HG03457 (cell line): ENCODE measurements around the gene GALNT6.
"Not testable (repeated sequence)": the region's sequence is repeated elsewhere in the genome, so short reads cannot be mapped to it uniquely, and the experiment has no call there.

Experiments
- ATAC-seq: cut with Tn5 transposase; IDR thresholded peaks from one replicate; pipeline ENCODE4 v1.9.1; 2021; ENCODE audit warnings: moderate number of reproducible peaks; ENCODE audit not compliant: unreplicated experiment

The GALNT6 gene

DNA sequence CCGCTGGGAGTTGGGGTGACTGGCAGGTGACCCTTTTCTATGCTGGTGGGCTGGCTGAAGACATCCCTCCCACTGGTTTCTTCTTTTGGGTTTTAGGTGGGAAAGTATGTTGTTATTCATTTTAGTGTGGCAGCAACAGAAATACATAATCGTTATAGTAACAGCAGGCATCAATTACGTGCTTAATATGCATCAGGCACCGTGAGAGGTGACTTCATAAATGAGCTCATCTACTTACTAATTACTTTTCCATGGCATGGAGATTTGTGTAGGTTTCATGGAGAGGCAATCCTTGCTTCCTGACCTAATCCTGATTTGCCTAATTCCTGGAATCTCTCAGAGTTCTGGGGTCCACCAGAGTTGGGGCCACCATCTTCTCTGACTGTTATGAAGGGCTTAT is 31.4 kb downstream of the GALNT6 start:
- ATAC-seq = no peak

- ATAC-seq = no peak
Measured at GRCh38 chr12:51358496-51358895, 32.7 kb downstream of the GALNT6 start.

GRCh38 chr12:51357374-51358047 is 33.7 kb downstream of the GALNT6 start:
- ATAC-seq = no peak

- ATAC-seq = no peak
Measured at GRCh38 chr12:51351913-51352532, 39.2 kb downstream of the GALNT6 start.

DNA sequence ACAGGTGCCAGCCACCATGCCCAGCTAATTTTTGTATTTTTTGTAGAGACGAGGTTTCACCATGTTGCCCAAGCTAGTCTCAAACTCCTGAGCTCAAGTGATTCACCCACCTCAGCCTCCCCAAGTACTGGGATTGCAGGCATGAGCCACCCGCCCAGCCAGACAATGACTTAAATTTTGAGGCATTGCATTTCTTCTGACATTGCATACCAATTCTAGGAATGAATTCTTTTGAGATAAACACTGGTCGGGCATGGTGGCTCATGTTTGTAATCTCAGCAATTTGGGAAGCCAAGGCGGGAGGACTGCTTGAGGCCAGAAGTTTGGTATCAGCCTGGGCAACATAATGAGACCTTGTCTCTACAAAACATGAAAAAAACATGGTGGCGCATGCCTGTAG is 42.2 kb downstream of the GALNT6 start:
- ATAC-seq = no peak

DNA sequence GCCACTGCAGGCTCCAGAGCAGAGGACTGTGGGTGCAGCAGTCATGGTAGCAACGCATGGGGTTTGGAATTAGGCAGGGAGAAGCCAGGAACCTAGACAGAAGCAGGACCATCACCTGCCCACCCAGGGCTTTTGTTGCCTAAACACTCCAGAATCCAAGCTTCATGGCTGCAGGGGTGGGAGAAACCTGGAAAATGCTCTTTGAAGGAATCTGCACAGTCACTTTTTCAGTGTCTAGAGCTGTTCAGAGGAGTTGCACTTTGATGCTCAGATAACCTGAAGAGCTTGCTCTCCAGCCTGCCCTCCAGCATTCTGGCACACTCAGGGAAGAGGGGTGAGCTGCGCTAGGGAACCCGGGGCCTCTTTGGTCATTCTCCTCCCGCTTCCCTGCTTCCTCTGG is 43.1 kb downstream of the GALNT6 start:
- ATAC-seq = no peak

DNA sequence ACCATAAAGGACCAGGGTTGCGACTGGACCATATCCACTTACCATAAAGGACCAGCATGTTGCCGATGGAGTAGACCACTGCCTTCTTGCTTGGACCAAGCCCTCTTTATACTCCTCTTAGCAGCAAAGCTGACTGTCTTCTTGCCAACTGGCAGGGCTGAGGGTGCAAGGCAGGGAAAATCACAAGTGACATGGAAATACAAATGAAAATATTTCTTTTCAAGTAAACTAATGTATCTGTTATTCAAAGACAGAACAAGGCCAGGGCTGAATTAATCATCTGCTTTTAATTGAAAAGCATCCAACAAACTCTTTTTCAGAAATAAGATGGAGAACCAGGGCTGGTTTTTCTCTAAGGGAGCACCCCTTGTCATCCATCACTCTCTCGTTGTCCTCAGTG is 44.6 kb downstream of the GALNT6 start, which contains the start of gene CELA1:
Gene CELA1, minus strand, starts transcription at position 99 of the 400 bp plus-strand sequence. Its CDS starts 41 bp downstream, at position 58.
- no peak for ATAC-seq

- ATAC-seq = no peak
Measured at GRCh38 chr12:51345681-51346080, 45.5 kb downstream of the GALNT6 start.

- ATAC-seq = no peak
Measured at GRCh38 chr12:51343201-51343600, 48.0 kb downstream of the GALNT6 start.

DNA sequence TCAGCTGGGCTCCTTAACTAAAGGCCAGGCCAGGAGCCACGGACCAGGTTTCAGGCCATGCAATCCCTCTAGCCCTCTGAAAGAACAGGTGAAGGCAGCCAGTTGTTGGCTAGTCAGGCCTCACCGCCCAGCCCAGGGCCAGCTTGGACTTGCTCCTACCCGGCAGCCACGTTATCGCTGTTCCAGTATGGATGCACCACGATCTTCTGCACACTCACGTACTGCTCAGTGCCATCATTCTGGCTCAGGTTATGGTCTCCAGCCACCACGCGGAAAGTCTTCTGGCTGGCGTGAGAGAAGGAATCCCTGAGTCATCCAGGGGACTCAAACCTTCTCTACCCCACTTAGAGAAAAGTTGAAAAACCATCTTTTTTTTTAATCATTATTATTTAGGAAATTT is 48.8 kb downstream of the GALNT6 start:
- ATAC-seq = no peak

- ATAC-seq = no peak
Measured at GRCh38 chr12:51341251-51342007, 49.8 kb downstream of the GALNT6 start.

DNA sequence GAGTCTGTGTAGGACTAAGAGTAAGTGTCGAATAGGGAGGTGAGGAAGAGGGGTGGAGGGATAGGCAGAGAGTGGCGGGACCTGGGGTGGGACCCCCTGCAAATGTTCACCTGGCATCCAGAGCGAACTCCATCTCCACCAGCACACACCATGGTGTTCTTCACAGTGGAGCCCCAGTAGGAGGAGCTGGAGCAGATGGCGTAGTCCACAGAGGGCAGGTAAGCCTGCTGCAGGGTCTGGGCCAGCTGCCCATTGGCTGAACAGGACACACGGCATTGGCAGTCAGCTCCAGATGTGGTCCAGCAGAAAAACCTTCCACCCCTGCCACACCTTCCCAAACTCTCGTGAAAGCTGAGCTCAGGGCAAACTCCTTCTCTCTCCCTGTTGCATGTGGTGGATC is 51.5 kb downstream of the GALNT6 start:
- ATAC-seq = no peak

- not testable (repeated sequence) for ATAC-seq
Measured at GRCh38 chr12:51337336-51337735, 53.9 kb downstream of the GALNT6 start.

- ATAC-seq = no peak
Measured at GRCh38 chr12:51335931-51336330, 55.3 kb downstream of the GALNT6 start.

DNA sequence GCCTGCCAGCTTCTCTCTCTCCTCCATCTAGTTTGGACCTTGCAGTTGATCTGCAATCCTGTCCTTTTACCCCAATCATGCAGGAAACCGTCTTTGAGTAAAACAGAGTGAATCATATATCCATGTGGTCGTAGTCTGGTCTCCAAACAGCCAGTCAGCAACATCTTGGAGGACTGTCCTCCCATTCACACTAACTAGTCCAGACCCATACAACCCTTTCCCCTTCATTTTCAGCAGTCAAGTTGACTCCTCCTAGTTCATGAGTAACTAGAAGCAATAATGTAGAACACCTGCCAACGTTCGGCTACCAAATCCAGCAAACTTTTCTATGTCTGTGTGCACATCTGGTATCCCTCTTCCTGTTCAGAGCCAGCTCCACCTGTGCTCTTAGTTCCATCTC is 56.4 kb downstream of the GALNT6 start:
- ATAC-seq = no peak

DNA sequence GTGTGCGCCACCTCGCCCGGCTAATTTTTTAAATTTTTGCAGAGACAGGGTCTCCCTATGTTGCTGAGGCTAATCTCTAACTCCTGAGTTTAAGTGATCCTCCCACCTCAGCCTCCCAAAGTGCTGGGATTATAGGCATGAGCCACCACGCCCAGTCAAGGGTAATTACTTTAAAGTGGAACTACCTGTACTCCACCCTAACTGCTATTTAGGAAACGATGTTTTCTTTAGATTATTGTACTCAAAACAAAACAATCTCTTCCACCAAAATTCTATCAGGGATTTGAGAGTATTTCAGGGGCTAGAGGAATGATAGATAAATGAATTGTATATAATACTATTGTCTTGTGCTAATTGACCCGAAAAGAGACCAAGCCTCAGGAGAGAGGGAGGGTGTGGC is 57.7 kb downstream of the GALNT6 start:
- ATAC-seq = no peak

DNA sequence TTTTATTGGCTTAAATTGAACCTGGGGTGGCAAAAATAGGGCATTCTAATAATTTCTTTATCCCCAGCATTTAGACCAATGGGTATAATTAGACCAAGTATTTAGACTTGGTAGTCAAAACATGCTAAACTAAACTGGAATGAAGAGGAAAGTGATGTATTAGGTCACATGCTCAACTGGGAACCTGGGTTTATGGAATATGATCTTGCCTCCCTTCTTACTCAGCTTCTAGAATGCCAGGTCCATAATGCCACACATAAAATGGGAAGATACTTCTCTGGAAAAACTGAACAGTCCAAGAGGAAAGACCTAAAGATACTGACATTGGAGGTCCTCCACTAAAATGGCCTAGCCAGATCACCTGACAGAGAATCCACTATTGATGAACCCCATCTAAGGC is 61.0 kb downstream of the GALNT6 start:
- no peak for ATAC-seq

DNA sequence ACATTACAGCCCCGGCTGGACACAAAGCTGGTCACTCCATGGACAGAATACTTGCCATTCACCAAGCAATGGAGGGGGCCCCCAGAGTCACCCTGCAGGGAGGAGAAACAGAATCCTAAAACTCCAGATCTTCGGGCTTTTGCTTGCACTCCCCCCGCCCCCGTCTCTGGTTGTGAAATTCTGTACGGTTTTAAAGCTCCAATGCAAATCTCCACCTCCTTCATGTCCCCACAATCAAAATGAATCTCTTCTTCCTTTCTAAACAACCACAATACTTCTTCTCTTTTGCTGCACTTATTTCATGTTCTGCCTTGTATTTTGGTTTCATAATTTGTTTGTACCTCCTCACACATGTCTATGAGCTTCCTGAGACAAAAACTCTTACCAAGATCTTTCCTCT is 61.5 kb downstream of the GALNT6 start:
- no peak for ATAC-seq

DNA sequence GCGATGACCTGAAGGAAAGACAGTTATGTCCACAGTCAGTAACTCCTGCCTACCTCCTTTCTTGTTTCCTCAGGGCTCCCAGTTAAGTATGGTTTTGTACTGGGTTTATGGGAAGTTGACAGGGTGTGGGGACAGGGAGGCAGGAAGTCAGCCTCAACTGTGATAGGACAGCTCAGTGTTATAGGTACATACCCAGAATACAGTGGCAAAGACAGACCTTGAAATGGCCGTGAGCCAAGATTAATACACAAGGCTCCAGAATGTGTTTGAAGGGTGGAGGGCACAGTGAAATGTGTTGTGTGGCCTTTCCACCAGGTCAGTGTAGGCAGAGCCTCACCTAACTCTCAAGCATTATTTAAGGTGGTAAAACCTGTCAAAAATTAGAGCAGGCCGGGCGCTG is 62.6 kb downstream of the GALNT6 start:
- no peak for ATAC-seq

- ATAC-seq = no peak
Measured at GRCh38 chr12:51326698-51327439, 64.3 kb downstream of the GALNT6 start.

GRCh38 chr12:51324953-51325352 is 66.3 kb downstream of the GALNT6 start:
- no peak for ATAC-seq
